H9 (cell line): ENCODE results near the gene RUFY2. TPM values are rescaled to one million over a fixed set of nuclear protein-coding genes. Genes with fewer than 3 reads are reported as not detected.

Experiments used
- DNase-seq: peaks from one replicate; pipeline ENCODE4 v3.0.0-alpha.2; 2017
- H2AFZ ChIP-seq: one replicate; pipeline ENCODE4 v1.6.1; 2013; ENCODE audit warnings: mild to moderate bottlenecking, low read length, control low read depth, moderate library complexity
- H2AK5ac ChIP-seq: 2 replicates; pipeline ENCODE4 v1.6.1; 2013; ENCODE audit warnings: low read length, control low read depth, mixed read lengths; ENCODE audit not compliant: insufficient read length
- H2BK120ac ChIP-seq: one replicate; pipeline ENCODE4 v1.6.1; 2013; ENCODE audit warnings: low read depth, mild to moderate bottlenecking, low read length, control low read depth, inconsistent platforms; ENCODE audit not compliant: poor library complexity, severe bottlenecking
- H2BK12ac ChIP-seq: 2 replicates; pipeline ENCODE4 v1.6.1; 2013; ENCODE audit warnings: low read length, control low read depth, mixed read lengths, low read depth; ENCODE audit not compliant: insufficient read length
- H2BK15ac ChIP-seq: 2 replicates; pipeline ENCODE4 v1.6.1; 2013; ENCODE audit warnings: low read depth, low read length, control low read depth
- H2BK20ac ChIP-seq: one replicate; pipeline ENCODE4 v1.6.1; 2013; ENCODE audit warnings: low read depth, mild to moderate bottlenecking, low read length, control low read depth, inconsistent platforms; ENCODE audit not compliant: poor library complexity, severe bottlenecking
- H2BK5ac ChIP-seq: 2 replicates; pipeline ENCODE4 v1.6.1; 2013; ENCODE audit warnings: low read length, control low read depth, mixed read lengths; ENCODE audit not compliant: insufficient read length
- H3K14ac ChIP-seq: 2 replicates; pipeline ENCODE4 v1.6.1; 2013; ENCODE audit warnings: low read length, control low read depth; ENCODE audit not compliant: insufficient read depth
- H3K18ac ChIP-seq: 2 replicates; pipeline ENCODE4 v1.6.1; 2013; ENCODE audit warnings: low read depth, mild to moderate bottlenecking, mixed read lengths, low read length, control low read depth; ENCODE audit not compliant: insufficient read length
- H3K23ac ChIP-seq: 2 replicates; pipeline ENCODE4 v1.6.1; 2013; ENCODE audit warnings: low read length, control low read depth, mixed read lengths, low read depth; ENCODE audit not compliant: insufficient read length
- H3K23me2 ChIP-seq: 2 replicates; pipeline ENCODE4 v1.6.1; 2013; ENCODE audit warnings: low read depth, mild to moderate bottlenecking, mixed read lengths, low read length, control low read depth; ENCODE audit not compliant: insufficient read length, poor library complexity, severe bottlenecking
- H3K27ac ChIP-seq: 2 replicates; pipeline ENCODE4 v1.5.1; 2013; ENCODE audit warnings: low read length, control low read depth, mixed read lengths, low read depth; ENCODE audit not compliant: insufficient read length
- H3K27me3 ChIP-seq: 2 replicates; pipeline ENCODE4 v1.6.1; 2013; ENCODE audit warnings: low read length, control low read depth, inconsistent platforms; ENCODE audit not compliant: insufficient read depth
- H3K4ac ChIP-seq: 2 replicates; pipeline ENCODE4 v1.6.1; 2013; ENCODE audit warnings: low read depth, mild to moderate bottlenecking, control low read depth, inconsistent platforms, low read length, moderate library complexity
- H3K4me1 ChIP-seq: 2 replicates; pipeline ENCODE4 v1.6.1; 2013; ENCODE audit warnings: low read length, control low read depth, inconsistent platforms; ENCODE audit not compliant: insufficient read depth
- H3K4me2 ChIP-seq: 2 replicates; pipeline ENCODE4 v1.6.1; 2013; ENCODE audit warnings: low read length, control low read depth, mixed read lengths; ENCODE audit not compliant: insufficient read length, insufficient read depth
- H3K56ac ChIP-seq: 2 replicates; pipeline ENCODE4 v1.6.1; 2013; ENCODE audit warnings: low read depth, mild to moderate bottlenecking, mixed read lengths, low read length, control low read depth; ENCODE audit not compliant: insufficient read length
- H3K79me1 ChIP-seq: 2 replicates; pipeline ENCODE4 v1.6.1; 2013; ENCODE audit warnings: low read depth, mild to moderate bottlenecking, moderate library complexity, low read length, control low read depth, inconsistent platforms; ENCODE audit not compliant: insufficient read depth, poor library complexity, severe bottlenecking
- H3K79me2 ChIP-seq: 2 replicates; pipeline ENCODE4 v1.6.1; 2013; ENCODE audit warnings: low read length, control low read depth, inconsistent platforms; ENCODE audit not compliant: insufficient read depth
- H3K9ac ChIP-seq: 2 replicates; pipeline ENCODE4 v1.6.1; 2013; ENCODE audit warnings: low read length, control low read depth, mixed read lengths; ENCODE audit not compliant: insufficient read length; ENCODE audit errors: extremely low read depth
- H3K9me3 ChIP-seq: one replicate; pipeline ENCODE4 v1.6.1; 2013; ENCODE audit warnings: low read depth, low read length, inconsistent platforms; ENCODE audit not compliant: control insufficient read depth
- H3T11ph ChIP-seq: one replicate; pipeline ENCODE4 v1.6.1; 2013; ENCODE audit warnings: mild to moderate bottlenecking, low read length, control low read depth, inconsistent platforms
- H4K20me1 ChIP-seq: one replicate; pipeline ENCODE4 v1.6.1; 2013; ENCODE audit not compliant: control insufficient read depth, insufficient read length, insufficient read depth
- H4K5ac ChIP-seq: 2 replicates; pipeline ENCODE4 v1.6.1; 2013; ENCODE audit warnings: low read depth, mild to moderate bottlenecking, mixed read lengths, low read length, control low read depth; ENCODE audit not compliant: insufficient read length
- H4K8ac ChIP-seq: replicated peaks from 2 replicates; pipeline ENCODE4 v1.6.1; 2013; ENCODE audit warnings: low read length, control low read depth, mixed read lengths, low read depth; ENCODE audit not compliant: insufficient read length
- H4K91ac ChIP-seq: 2 replicates; pipeline ENCODE4 v1.6.1; 2013; ENCODE audit warnings: low read depth, mild to moderate bottlenecking, moderate library complexity, mixed read lengths, low read length, control low read depth; ENCODE audit not compliant: insufficient read length
- H3K27ac Mint-ChIP-seq, 3 experiments: 2 replicates in 2 of 3; 3 replicates in 1 of 3; pipeline ENCODE4 v1.8.0; 2020 to 2021; ENCODE audit warnings: mixed read lengths in 3 of 3, mild to moderate bottlenecking in 1 of 3, moderate library complexity in 1 of 3
- H3K27me3 Mint-ChIP-seq: 2 replicates; pipeline ENCODE4 v1.8.0; 2021; ENCODE audit warnings: low read depth, mild to moderate bottlenecking, moderate library complexity, mixed read lengths
- H3K36me3 Mint-ChIP-seq, 3 experiments: 2 replicates in 2 of 3; 3 replicates in 1 of 3; pipeline ENCODE4 v1.8.0; 2020 to 2021; ENCODE audit warnings: low read depth in 3 of 3, mixed read lengths in 3 of 3; ENCODE audit not compliant: insufficient read depth in 1 of 3
- H3K4me1 Mint-ChIP-seq, 2 experiments: 2 replicates each; pipeline ENCODE4 v1.8.0; 2020; ENCODE audit warnings: mixed read lengths in 2 of 2
- H3K4me3 Mint-ChIP-seq, 2 experiments: 2 replicates in 1 of 2; 3 replicates in 1 of 2; pipeline ENCODE4 v1.8.0; 2020 to 2021; ENCODE audit warnings: mild to moderate bottlenecking in 2 of 2, mixed read lengths in 2 of 2, moderate library complexity in 1 of 2
- H3K9me3 Mint-ChIP-seq, 2 experiments: 2 replicates in 1 of 2; 3 replicates in 1 of 2; pipeline ENCODE4 v1.8.0; 2020; ENCODE audit warnings: mild to moderate bottlenecking in 2 of 2, mixed read lengths in 2 of 2, moderate library complexity in 1 of 2
- WGBS: extraction: QIAGEN DNeasy Blood & Tissue Kit; methylation state at CpG from one replicate; pipeline ENCODE4 v1.1.7; 2013; ENCODE audit warnings: missing lambda C conversion rate, low lambda C conversion rate, mixed read lengths; ENCODE audit not compliant: insufficient read length; ENCODE audit errors: extremely low coverage; 5-methylcytosine and 5-hydroxymethylcytosine counted together
- total RNA-seq: library from RNA; stranded (reverse); gene quantifications from 2 replicates; pipeline ENCODE4 v1.2.1, GENCODE V29; 2021
- TF ChIP-seq, protein P1 (sequence below): fragments of 200-600 bp; sonication (generic); conservative IDR thresholded peaks from 3 replicates; pipeline ENCODE4 v1.8.0; 2021; ENCODE audit warnings: antibody characterized with exemption, mild to moderate bottlenecking

Gene RUFY2
- total RNA-seq, 1 experiment from 2014 or later = 14.1 TPM

- H3K4me1 Mint-ChIP-seq = peaks cover 15 to 16% of the 10 kb centered on the region in 2 experiments
- H3K27me3 ChIP-seq = no peaks in the 10 kb centered on the region
- no peaks in the 10 kb centered on the region for H3K79me1 ChIP-seq
- H3K18ac ChIP-seq = no peak overlapping the region
- H3K27me3 Mint-ChIP-seq = no peaks in the 10 kb centered on the region; the same call in 1 of the 2 replicates
- no peak overlapping the region for H3K56ac ChIP-seq
- no peak for DNase-seq
- no peak overlapping the region for H2BK15ac ChIP-seq
- H2AFZ ChIP-seq = no peak overlapping the region
- H3K14ac ChIP-seq = no peak overlapping the region
- H2BK12ac ChIP-seq = no peak overlapping the region
- no peak overlapping the region for H2BK5ac ChIP-seq
- peaks cover 6% of the 10 kb centered on the region for H3K23me2 ChIP-seq
- no peak overlapping the region for H3K4me2 ChIP-seq
- H3K23ac ChIP-seq = no peak overlapping the region
- TF ChIP-seq, protein P1, sequence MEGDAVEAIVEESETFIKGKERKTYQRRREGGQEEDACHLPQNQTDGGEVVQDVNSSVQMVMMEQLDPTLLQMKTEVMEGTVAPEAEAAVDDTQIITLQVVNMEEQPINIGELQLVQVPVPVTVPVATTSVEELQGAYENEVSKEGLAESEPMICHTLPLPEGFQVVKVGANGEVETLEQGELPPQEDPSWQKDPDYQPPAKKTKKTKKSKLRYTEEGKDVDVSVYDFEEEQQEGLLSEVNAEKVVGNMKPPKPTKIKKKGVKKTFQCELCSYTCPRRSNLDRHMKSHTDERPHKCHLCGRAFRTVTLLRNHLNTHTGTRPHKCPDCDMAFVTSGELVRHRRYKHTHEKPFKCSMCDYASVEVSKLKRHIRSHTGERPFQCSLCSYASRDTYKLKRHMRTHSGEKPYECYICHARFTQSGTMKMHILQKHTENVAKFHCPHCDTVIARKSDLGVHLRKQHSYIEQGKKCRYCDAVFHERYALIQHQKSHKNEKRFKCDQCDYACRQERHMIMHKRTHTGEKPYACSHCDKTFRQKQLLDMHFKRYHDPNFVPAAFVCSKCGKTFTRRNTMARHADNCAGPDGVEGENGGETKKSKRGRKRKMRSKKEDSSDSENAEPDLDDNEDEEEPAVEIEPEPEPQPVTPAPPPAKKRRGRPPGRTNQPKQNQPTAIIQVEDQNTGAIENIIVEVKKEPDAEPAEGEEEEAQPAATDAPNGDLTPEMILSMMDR = no peak
- H2AK5ac ChIP-seq = no peak overlapping the region
- no peak overlapping the region for H3K27ac Mint-ChIP-seq
- H3K9me3 Mint-ChIP-seq = no peaks in the 10 kb centered on the region
- H3K9ac ChIP-seq = no peak overlapping the region
- H2BK20ac ChIP-seq = no peak overlapping the region
- H3K36me3 Mint-ChIP-seq = peaks cover 5 to 18% (median 15%) of the 10 kb centered on the region in 3 experiments; a peak in 5 of 7 replicates
- H3K4me1 ChIP-seq = no peaks in the 10 kb centered on the region
- no peak overlapping the region for H3K4me3 Mint-ChIP-seq
- no peak overlapping the region for H2BK120ac ChIP-seq
- WGBS = no CpG with 5 or more reads among the region's 1 CpG
- H3K4ac ChIP-seq = no peak overlapping the region
- H4K20me1 ChIP-seq = no peaks in the 10 kb centered on the region
- no peak overlapping the region for H4K5ac ChIP-seq
- H3K9me3 ChIP-seq = no peaks in the 10 kb centered on the region
- H3T11ph ChIP-seq = no peak overlapping the region
- H3K27ac ChIP-seq = no peak overlapping the region
- H4K8ac ChIP-seq = no peak overlapping the region
- no peak overlapping the region for H4K91ac ChIP-seq
- peaks cover 6% of the 10 kb centered on the region; the same call in 1 of the 2 replicates for H3K79me2 ChIP-seq
These were observed 4.8 kb downstream of the RUFY2 start for GRCh38 chr10:68402276-68402675.
